Esophagus squamous epithelium (tissue), 4 donors: ENCODE results near the gene ZNF184.

ENCODE experiments used
- POLR2A ChIP-seq, 4 donors: fragments of 450-650 bp; IDR thresholded peaks; one replicate each; pipeline ENCODE4 v1.6.1; 2017; ENCODE audit warnings: antibody characterized with exemption in 4 of 4, mild to moderate bottlenecking in 4 of 4, moderate library complexity in 3 of 4
- TF ChIP-seq, protein P1 (sequence below), 6 experiments: fragments of 450-650 bp in 4 of 6; fragments of 200-600 bp in 2 of 6; sonication (generic) in 2 of 6; IDR thresholded peaks; one replicate each; pipeline ENCODE4 v1.5.1; 2016 to 2019; ENCODE audit warnings: antibody characterized with exemption in 6 of 6, mild to moderate bottlenecking in 4 of 6, moderate library complexity in 4 of 6

DNA sequence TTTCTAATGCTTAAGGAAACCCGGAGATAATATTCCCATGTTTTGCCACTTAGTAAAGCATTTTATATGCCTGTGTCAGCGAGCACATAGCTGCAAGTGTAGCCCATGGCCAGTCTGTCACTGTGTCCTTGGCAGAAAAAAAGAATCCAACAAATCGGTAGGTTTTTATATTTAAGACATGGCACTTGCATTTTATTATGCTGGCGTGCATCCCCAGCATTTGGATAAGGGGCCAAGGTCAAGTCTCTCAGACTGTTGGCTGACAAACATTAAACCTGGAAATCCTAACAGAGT, 1.2 kb upstream of the ZNF184 start:
- TF ChIP-seq, protein P1, sequence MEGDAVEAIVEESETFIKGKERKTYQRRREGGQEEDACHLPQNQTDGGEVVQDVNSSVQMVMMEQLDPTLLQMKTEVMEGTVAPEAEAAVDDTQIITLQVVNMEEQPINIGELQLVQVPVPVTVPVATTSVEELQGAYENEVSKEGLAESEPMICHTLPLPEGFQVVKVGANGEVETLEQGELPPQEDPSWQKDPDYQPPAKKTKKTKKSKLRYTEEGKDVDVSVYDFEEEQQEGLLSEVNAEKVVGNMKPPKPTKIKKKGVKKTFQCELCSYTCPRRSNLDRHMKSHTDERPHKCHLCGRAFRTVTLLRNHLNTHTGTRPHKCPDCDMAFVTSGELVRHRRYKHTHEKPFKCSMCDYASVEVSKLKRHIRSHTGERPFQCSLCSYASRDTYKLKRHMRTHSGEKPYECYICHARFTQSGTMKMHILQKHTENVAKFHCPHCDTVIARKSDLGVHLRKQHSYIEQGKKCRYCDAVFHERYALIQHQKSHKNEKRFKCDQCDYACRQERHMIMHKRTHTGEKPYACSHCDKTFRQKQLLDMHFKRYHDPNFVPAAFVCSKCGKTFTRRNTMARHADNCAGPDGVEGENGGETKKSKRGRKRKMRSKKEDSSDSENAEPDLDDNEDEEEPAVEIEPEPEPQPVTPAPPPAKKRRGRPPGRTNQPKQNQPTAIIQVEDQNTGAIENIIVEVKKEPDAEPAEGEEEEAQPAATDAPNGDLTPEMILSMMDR (IDR thresholded peaks at IDR 0.05): no peak
- no peak for TF ChIP-seq POLR2A (IDR thresholded peaks at IDR 0.05)
